Measurements from ENCODE around the gene LINC01488. TPM values are rescaled to one million over a fixed set of nuclear protein-coding genes. Genes with fewer than 3 reads are reported as not detected.

The LINC01488 gene
- total RNA-seq, 1 experiment from 2014 or later: not detected

- ChIA-PET RAD21 (ENCODE audit: low non-redundant PET in 1 of 2, low total read pairs in 2 of 2, uncharacterized antibody in 2 of 2, unreplicated experiment in 2 of 2) (no interaction called here), POLR2A (no interaction called here), CTCF (no interaction called here)
- H3K27me3 ChIP-seq (ENCODE audit: insufficient read depth, low read length): no peaks in the 10 kb centered on the region
- no peak overlapping the region for H3K4me3 ChIP-seq (replicated peaks in 1 of 2; ENCODE audit: low read depth in 1 of 2, low read length in 2 of 2)
- H4K20me1 ChIP-seq (ENCODE audit: insufficient read depth): no peaks in the 10 kb centered on the region
- no peak overlapping the region for H2AFZ ChIP-seq (ENCODE audit: low read depth, low read length, poor library complexity, severe bottlenecking)
- intact Hi-C loops (cut with micrococcal nuclease): no loop called here
- no peaks in the 10 kb centered on the region for H3K9me3 ChIP-seq (ENCODE audit: control insufficient read depth in 1 of 2, insufficient read depth in 1 of 2, low read depth in 1 of 2, low read length in 2 of 2)
- H3K4me1 ChIP-seq (ENCODE audit: control insufficient read depth in 1 of 2, insufficient read depth in 2 of 2, low read length in 2 of 2): no peaks in the 10 kb centered on the region
- BruUV-seq (replicated peaks): no TSS peak
- H3K9me2 ChIP-seq (ENCODE audit: insufficient read depth): no peaks in the 10 kb centered on the region
- H3K36me3 ChIP-seq (ENCODE audit: control insufficient read depth in 1 of 2, insufficient read depth in 2 of 2, low read length in 2 of 2): no peaks in the 10 kb centered on the region
- H3K4me2 ChIP-seq (ENCODE audit: low read length): no peak overlapping the region
- TF ChIP-seq CTCF (IDR thresholded peaks at IDR 0.05 in 2 of 3, conservative IDR thresholded peaks at IDR 0.05 in 1 of 3; ENCODE audit: borderline replicate concordance in 1 of 3, insufficient read depth in 1 of 3, low read depth in 2 of 3, low read length in 2 of 3): no peak
- TF ChIP-seq SRF (IDR thresholded peaks at IDR 0.05; ENCODE audit: low read depth): no peak
- DNase-seq (ENCODE audit: low read depth, low spot score): no peak
- no peak overlapping the region for H3K27ac ChIP-seq (ENCODE audit: low read depth, low read length)
- no peaks in the 10 kb centered on the region for H3K79me2 ChIP-seq (ENCODE audit: insufficient read depth, low read length)
- no peak for ATAC-seq
- H3K9ac ChIP-seq (ENCODE audit: low read length): no peak overlapping the region
These were observed 13.2 kb upstream of the LINC01488 start for GRCh38 chr11:69468221-69468620.

- DNase-seq (ENCODE audit: low read depth, low spot score): no peak
- H3K9me2 ChIP-seq (ENCODE audit: insufficient read depth): no peaks in the 10 kb centered on the region
- H4K20me1 ChIP-seq (ENCODE audit: insufficient read depth): no peaks in the 10 kb centered on the region
- intact Hi-C loops (cut with micrococcal nuclease): no loop called here
- no peaks in the 10 kb centered on the region for H3K36me3 ChIP-seq (ENCODE audit: control insufficient read depth in 1 of 2, insufficient read depth in 2 of 2, low read length in 2 of 2)
- no peak for ATAC-seq
- no peak overlapping the region for H3K4me3 ChIP-seq (replicated peaks in 1 of 2; ENCODE audit: low read depth in 1 of 2, low read length in 2 of 2)
- TF ChIP-seq JUND (IDR thresholded peaks at IDR 0.05) (no peak), POLR2AphosphoS5 (IDR thresholded peaks at IDR 0.05; ENCODE audit: low read depth, low read length) (no peak)
- no peaks in the 10 kb centered on the region for H3K4me1 ChIP-seq (ENCODE audit: control insufficient read depth in 1 of 2, insufficient read depth in 2 of 2, low read length in 2 of 2)
- H3K9ac ChIP-seq (ENCODE audit: low read length): no peak overlapping the region
- no peak overlapping the region for H2AFZ ChIP-seq (ENCODE audit: low read depth, low read length, poor library complexity, severe bottlenecking)
- H3K27ac ChIP-seq (ENCODE audit: low read depth, low read length): no peak overlapping the region
- CTCF ChIA-PET: no interaction called here
- BruUV-seq (replicated peaks): no TSS peak
- no peaks in the 10 kb centered on the region for H3K9me3 ChIP-seq (ENCODE audit: control insufficient read depth in 1 of 2, insufficient read depth in 1 of 2, low read depth in 1 of 2, low read length in 2 of 2)
- POLR2A ChIA-PET: no interaction called here
- no peaks in the 10 kb centered on the region for H3K27me3 ChIP-seq (ENCODE audit: insufficient read depth, low read length)
- RAD21 ChIA-PET (ENCODE audit: low non-redundant PET in 1 of 2, low total read pairs in 2 of 2, uncharacterized antibody in 2 of 2, unreplicated experiment in 2 of 2): no interaction called here
- H3K79me2 ChIP-seq (ENCODE audit: insufficient read depth, low read length): no peaks in the 10 kb centered on the region
- H3K4me2 ChIP-seq (ENCODE audit: low read length): no peak overlapping the region
These were observed 12.3 kb upstream of the LINC01488 start for GRCh38 chr11:69468911-69469885.
